IPS-NIHi7 (cell line): ENCODE data around the gene MTRR.

Experiments used
- DNase-seq: peaks from one replicate; pipeline ENCODE4 v3.0.0; 2012; ENCODE audit warnings: mixed read lengths; ENCODE audit errors: extremely low spot score

The MTRR gene

GRCh38 chr5:7868773-7869473, at the start of gene MTRR, which contains the start of gene FASTKD3:
TSS of gene MTRR (plus strand) at chr5:7869148. CDS start at chr5:7870795, 1,647 bp downstream.
TSS of gene FASTKD3 (minus strand) at chr5:7869031. CDS start at chr5:7868083, 948 bp downstream.
- peak; percentile 97 for DNase-seq

GRCh38 chr5:7822449-7822848, 46.5 kb upstream of the MTRR start:
- DNase-seq, result no peak

- no peak for DNase-seq
These were observed 45.4 kb upstream of the MTRR start for GRCh38 chr5:7823594-7823993.

- no peak for DNase-seq
These were observed 44.0 kb upstream of the MTRR start for GRCh38 chr5:7824995-7825394.

- no peak for DNase-seq
These were observed 43.3 kb upstream of the MTRR start for GRCh38 chr5:7825630-7826029.

- DNase-seq, result no peak
These were observed 41.3 kb upstream of the MTRR start for GRCh38 chr5:7827610-7828009.

- no peak for DNase-seq
These were observed 40.7 kb upstream of the MTRR start for GRCh38 chr5:7828269-7828668.

GRCh38 chr5:7834982-7835381, 34.0 kb upstream of the MTRR start:
- no peak for DNase-seq

- DNase-seq, result no peak
These were observed 31.5 kb upstream of the MTRR start for GRCh38 chr5:7837403-7837802.

GRCh38 chr5:7842531-7842930, 26.4 kb upstream of the MTRR start:
- no peak for DNase-seq

GRCh38 chr5:7844901-7845300, 24.0 kb upstream of the MTRR start:
- DNase-seq, result no peak

- DNase-seq, result no peak
These were observed 23.4 kb upstream of the MTRR start for GRCh38 chr5:7845557-7845956.

GRCh38 chr5:7846327-7846726, 22.6 kb upstream of the MTRR start:
- DNase-seq, result no peak

GRCh38 chr5:7848296-7848695, 20.7 kb upstream of the MTRR start:
- no peak for DNase-seq

- DNase-seq, result peak; percentile 63
These were observed 19.1 kb upstream of the MTRR start for GRCh38 chr5:7849681-7850394.

GRCh38 chr5:7850395-7851239, 18.3 kb upstream of the MTRR start, which contains the start of gene CFAP90:
TSS of gene CFAP90 (minus strand) at chr5:7851133. CDS start at chr5:7851021, 112 bp downstream.
- peak; percentile 90 for DNase-seq

GRCh38 chr5:7851240-7851592, 17.7 kb upstream of the MTRR start:
- no peak for DNase-seq

- no peak for DNase-seq
These were observed 17.2 kb upstream of the MTRR start for GRCh38 chr5:7851617-7852289.

- DNase-seq, result no peak
These were observed 16.4 kb upstream of the MTRR start for GRCh38 chr5:7852542-7852941.

- no peak for DNase-seq
These were observed 16.0 kb upstream of the MTRR start for GRCh38 chr5:7852988-7853387.

- DNase-seq, result no peak
These were observed 13.3 kb upstream of the MTRR start for GRCh38 chr5:7855611-7856010.

- peak; percentile 60 for DNase-seq
These were observed 12.1 kb upstream of the MTRR start for GRCh38 chr5:7856855-7857254.
